Parathyroid adenoma (tissue), 2 donors: ENCODE data around the gene CDX2.

Experiments
- H2AFZ ChIP-seq: fragments of 300-600 bp; sonication (generic); one replicate; pipeline ENCODE4 v1.7.0; 2017; ENCODE audit warnings: antibody characterized with exemption, mild to moderate bottlenecking
- H3K27ac ChIP-seq: fragments of 300-600 bp; sonication (generic); one replicate; pipeline ENCODE4 v1.7.0; 2017
- H3K27me3 ChIP-seq: fragments of 300-600 bp; sonication (generic); one replicate; pipeline ENCODE4 v1.7.0; 2017; ENCODE audit warnings: low read length; ENCODE audit not compliant: control insufficient read depth, insufficient read depth
- H3K36me3 ChIP-seq: fragments of 300-600 bp; sonication (generic); one replicate; pipeline ENCODE4 v1.7.0; 2017; ENCODE audit warnings: low read length; ENCODE audit not compliant: control insufficient read depth, insufficient read depth
- H3K4me1 ChIP-seq: fragments of 300-600 bp; sonication (generic); one replicate; pipeline ENCODE4 v1.7.0; 2017; ENCODE audit warnings: control low read depth
- H3K4me2 ChIP-seq: fragments of 300-600 bp; sonication (generic); one replicate; pipeline ENCODE4 v1.7.0; 2017; ENCODE audit warnings: low read length
- H3K4me3 ChIP-seq: fragments of 300-600 bp; sonication (generic); one replicate; pipeline ENCODE4 v1.7.0; 2017; ENCODE audit warnings: low read depth, low read length
- H3K79me2 ChIP-seq: fragments of 300-600 bp; sonication (generic); one replicate; pipeline ENCODE4 v1.7.0; 2017; ENCODE audit warnings: control low read depth
- H3K9ac ChIP-seq: fragments of 300-600 bp; sonication (generic); one replicate; pipeline ENCODE4 v1.7.0; 2017; ENCODE audit warnings: mild to moderate bottlenecking
- H3K9me3 ChIP-seq: fragments of 300-600 bp; sonication (generic); one replicate; pipeline ENCODE4 v1.7.0; 2017; ENCODE audit warnings: low read length; ENCODE audit not compliant: control insufficient read depth
- TF ChIP-seq, protein P1 (sequence below): fragments of 300-600 bp; sonication (generic); IDR thresholded peaks from one replicate; pipeline ENCODE4 v1.7.0; 2017; ENCODE audit warnings: antibody characterized with exemption, mild to moderate bottlenecking
- donor health status: primary hyperparathyroidism.

CDX2 gene, protein sequence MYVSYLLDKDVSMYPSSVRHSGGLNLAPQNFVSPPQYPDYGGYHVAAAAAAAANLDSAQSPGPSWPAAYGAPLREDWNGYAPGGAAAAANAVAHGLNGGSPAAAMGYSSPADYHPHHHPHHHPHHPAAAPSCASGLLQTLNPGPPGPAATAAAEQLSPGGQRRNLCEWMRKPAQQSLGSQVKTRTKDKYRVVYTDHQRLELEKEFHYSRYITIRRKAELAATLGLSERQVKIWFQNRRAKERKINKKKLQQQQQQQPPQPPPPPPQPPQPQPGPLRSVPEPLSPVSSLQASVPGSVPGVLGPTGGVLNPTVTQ

DNA sequence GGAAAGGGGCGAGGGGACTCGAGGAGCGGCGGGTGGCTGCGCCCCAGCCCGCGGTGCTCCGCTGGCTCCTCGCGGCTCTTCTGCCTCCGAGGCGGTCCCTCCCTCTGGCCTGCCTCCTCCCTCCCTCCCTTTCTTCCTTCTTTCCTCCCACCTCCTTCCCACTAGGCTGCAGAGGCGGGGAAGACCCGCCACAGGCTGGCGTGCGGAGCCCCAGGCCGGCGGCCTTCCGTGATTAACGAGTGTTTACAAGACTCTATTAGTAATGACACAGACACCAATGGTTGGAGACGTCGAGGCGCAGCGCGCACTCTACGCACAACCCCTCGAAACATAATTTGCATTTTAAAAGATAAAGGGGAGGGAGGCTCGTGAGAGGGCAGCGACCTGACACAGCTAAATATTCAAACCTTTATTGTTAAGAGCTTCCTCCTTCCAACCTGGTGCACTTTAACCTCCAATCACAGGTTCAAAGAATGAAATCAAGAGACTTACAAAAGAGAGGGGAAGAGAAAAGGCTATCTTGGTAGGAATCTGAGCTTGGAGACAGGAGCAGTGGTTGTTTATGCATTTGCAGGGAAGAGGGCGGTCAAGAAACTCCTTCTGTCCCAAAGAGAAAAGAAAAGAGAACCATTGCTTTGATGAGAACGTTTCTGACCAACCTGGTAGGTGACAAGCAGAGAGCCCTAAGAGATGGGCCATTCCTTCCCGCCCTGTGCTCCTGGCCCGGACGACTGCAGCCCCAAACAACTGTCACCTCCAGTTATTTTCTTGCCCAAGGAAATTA is at the start of gene CDX2:
Gene CDX2, minus strand, starts transcription at position 234 of the 784 bp plus-strand sequence. CDS start 309 bp downstream, outside the sequence.
- Histone ChIP-seq H3K4me3 (no peak within 1 kb of the TSS), H3K27ac (no peak within 1 kb of the TSS), H3K36me3 (no peaks in the 10 kb centered on the region), H2AFZ (no peak within 1 kb of the TSS), H3K79me2 (no peaks in the 10 kb centered on the region), H3K4me1 (no peaks in the 10 kb centered on the region), H3K4me2 (no peak within 1 kb of the TSS), H3K9ac (no peak within 1 kb of the TSS), H3K27me3 (peaks cover 20% of the 10 kb centered on the region), H3K9me3 (no peaks in the 10 kb centered on the region)
- TF ChIP-seq, protein P1, sequence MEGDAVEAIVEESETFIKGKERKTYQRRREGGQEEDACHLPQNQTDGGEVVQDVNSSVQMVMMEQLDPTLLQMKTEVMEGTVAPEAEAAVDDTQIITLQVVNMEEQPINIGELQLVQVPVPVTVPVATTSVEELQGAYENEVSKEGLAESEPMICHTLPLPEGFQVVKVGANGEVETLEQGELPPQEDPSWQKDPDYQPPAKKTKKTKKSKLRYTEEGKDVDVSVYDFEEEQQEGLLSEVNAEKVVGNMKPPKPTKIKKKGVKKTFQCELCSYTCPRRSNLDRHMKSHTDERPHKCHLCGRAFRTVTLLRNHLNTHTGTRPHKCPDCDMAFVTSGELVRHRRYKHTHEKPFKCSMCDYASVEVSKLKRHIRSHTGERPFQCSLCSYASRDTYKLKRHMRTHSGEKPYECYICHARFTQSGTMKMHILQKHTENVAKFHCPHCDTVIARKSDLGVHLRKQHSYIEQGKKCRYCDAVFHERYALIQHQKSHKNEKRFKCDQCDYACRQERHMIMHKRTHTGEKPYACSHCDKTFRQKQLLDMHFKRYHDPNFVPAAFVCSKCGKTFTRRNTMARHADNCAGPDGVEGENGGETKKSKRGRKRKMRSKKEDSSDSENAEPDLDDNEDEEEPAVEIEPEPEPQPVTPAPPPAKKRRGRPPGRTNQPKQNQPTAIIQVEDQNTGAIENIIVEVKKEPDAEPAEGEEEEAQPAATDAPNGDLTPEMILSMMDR, result no peak

DNA sequence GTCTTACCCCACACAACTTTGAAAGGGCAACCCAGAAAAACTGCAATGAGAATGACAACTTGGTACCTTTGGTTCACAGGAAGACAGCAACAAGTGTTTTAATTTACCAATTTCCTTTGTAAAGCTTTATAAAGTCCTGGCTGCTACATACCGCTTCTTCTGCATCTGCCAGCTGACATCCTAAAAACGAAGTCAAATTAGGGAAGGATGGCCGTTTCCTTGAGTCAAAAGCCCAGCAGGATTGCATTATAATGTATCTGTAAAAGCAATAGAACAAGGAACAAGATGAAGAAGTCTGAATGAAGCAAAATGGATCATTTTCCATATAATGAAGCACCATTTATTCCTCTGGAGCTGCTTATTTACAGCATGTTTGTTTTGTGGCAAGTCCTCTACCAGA is 45.2 kb upstream of the CDX2 start:
- TF ChIP-seq, protein P1, result no peak

DNA sequence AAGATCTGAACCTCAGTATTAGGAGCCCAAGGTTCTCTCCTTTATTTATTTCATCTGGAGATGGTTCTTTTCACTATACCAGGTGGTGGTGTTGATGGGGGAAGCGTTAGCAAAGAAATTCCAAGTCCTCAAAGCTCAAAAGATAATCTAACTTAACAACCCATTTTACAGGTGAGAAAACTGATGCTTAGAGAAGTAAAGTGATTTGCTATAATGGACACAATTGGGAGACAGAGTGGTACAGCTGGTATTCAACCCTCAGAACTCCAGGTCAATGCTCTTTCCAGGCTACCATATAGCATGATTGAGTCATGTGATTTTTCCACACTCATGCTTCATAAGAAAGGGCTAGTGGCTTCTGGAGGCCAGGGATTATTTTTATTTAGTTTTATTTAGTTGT is 44.4 kb upstream of the CDX2 start:
- Histone ChIP-seq H3K9ac (no peak overlapping the region), H3K9me3 (no peaks in the 10 kb centered on the region), H3K36me3 (no peaks in the 10 kb centered on the region), H3K27me3 (no peaks in the 10 kb centered on the region), H3K4me3 (no peak overlapping the region), H3K4me1 (no peaks in the 10 kb centered on the region), H3K4me2 (no peak overlapping the region), H3K79me2 (no peaks in the 10 kb centered on the region), H3K27ac (no peak overlapping the region), H2AFZ (no peak overlapping the region)
- TF ChIP-seq, protein P1, result no peak

More for the DNA sequence above, 45.2 kb upstream of the CDX2 start:
- Histone ChIP-seq H3K4me2 (no peak overlapping the region), H3K4me1 (no peaks in the 10 kb centered on the region), H3K27ac (no peak overlapping the region), H3K27me3 (no peaks in the 10 kb centered on the region), H3K36me3 (no peaks in the 10 kb centered on the region), H2AFZ (no peak overlapping the region), H3K79me2 (no peaks in the 10 kb centered on the region), H3K9ac (no peak overlapping the region), H3K9me3 (no peaks in the 10 kb centered on the region), H3K4me3 (no peak overlapping the region)

DNA sequence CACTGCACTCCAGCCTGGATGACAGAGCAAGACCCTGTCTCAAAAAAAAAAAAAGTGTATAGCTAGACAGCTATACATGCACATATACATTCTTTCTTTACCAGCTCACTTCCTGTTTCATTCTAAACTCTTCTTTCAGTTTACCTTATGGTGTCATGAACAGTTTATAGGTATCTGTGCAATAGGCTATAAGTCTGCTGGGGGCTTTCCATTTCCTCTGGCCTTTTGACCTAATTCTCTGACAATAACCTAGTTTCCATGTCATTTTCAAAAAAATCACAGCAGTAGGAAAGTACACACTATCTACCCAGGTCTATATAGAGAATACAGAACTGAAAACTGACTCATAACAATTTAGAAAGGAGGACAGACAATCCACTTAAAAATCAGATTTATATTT is 43.8 kb upstream of the CDX2 start:
- Histone ChIP-seq H3K4me3 (no peak overlapping the region), H3K27me3 (no peaks in the 10 kb centered on the region), H3K9me3 (no peaks in the 10 kb centered on the region), H3K4me2 (no peak overlapping the region), H3K27ac (no peak overlapping the region), H2AFZ (no peak overlapping the region), H3K9ac (no peak overlapping the region), H3K4me1 (no peaks in the 10 kb centered on the region), H3K79me2 (no peaks in the 10 kb centered on the region), H3K36me3 (no peaks in the 10 kb centered on the region)
- TF ChIP-seq, protein P1, result no peak
